RPMI8226 (cell line): ENCODE results near the gene ASMT.
"Not testable (repeated sequence)": the region's sequence is repeated elsewhere in the genome, so short reads cannot be mapped to it uniquely, and the experiment has no call there.

Source experiments
- DNase-seq: peaks from one replicate; pipeline ENCODE4 v3.0.0-alpha.2; 2015

ASMT gene

DNA sequence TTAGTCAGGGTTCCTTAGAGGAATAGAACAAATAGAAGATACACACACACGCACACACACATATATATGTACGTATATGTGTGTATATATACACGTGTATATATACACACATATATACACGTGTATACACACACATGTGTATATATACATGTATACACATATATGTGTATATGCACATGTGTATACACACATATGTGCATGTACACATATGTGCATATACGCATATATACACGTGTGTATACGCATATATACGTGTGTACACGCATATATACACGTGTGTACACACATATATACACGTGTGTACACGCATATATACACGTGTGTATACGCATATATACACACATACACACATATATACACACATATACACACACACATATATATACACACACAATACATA lies 41.5 kb downstream of the ASMT start:
- no peak for DNase-seq

GRCh38 chrX:1657367-1658070 lies 42.7 kb downstream of the ASMT start:
- DNase-seq, result peak; percentile 29

DNA sequence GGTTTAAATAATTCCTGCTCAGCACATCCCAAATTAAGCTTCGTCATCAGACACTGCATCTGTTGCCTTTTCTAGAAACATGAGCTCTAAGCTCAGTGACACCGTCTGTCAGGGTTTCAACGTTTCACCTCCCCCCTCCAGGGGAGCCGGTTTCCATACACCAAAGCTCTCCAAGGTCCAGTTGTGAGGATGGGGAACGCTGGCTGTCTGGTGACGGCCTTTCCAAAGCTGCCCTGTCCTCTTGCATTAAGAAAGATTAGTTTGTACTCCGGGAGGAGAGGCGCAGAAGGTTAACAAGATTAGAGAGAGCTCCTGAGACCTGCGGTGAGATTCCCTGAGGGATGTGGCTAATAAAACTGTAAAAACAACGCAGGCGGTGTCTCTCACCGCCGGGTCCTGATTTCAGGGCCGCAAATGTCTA lies 43.2 kb downstream of the ASMT start:
- no peak for DNase-seq

DNA sequence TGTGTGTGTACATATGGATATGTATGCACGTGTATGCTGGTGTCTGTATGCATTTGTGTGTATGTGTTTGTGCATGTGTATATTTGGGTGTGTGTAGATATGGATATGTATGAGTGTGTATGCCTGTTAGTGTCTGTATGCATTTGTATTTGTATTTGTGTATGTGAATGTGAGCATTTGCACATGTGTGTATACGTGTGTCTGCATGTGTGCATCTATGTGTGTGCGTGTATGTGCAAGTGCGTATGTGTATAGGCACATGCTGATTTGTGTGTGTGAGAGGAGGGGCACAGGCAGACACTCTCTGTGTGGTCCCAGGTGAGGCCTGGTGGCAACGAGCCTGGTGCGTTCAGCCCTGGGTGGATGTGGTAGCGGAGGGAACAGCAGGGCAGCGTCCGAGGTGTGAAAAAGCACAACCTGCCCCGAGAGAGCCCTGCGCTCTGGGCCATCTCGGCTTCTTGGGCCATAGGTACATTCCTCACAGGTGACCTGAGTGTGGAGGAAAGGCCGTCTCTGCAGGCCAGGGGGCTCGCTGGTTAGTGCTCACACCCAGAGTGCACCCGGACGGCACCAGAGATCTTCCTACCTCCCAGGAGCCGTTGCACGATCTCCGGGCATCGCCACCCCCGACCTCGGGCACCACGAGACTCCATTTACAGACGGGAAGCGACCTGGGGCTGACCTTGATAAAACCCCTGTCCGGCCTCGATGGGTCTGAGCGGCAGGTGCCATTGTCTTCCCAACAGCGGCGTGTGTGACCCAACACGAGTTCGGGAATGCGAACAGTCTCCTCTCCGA lies 45.0 kb downstream of the ASMT start:
- no peak for DNase-seq

- peak; percentile 37 for DNase-seq
These were observed 46.4 kb downstream of the ASMT start for GRCh38 chrX:1661048-1661921.

GRCh38 chrX:1661922-1662221 lies 47.0 kb downstream of the ASMT start:
- no peak for DNase-seq

DNA sequence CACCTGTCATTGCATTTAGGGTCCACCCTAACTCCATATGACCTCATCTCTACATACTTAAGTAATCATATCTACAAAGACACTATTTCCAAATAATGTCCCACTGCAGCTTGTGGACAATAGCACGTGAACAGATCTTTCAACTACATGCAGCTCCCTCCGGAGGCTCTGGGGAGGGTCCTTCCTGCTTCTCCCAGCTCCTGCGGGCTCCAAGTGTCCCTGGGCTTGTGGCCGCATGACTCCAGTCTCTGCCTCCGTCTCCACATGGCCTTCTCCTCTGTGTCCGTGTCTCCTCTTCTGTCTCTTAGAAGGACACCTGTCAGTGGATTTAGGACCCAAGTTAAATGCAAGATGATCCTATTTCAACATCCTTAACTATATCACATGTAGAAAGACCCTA lies 52.7 kb downstream of the ASMT start:
- DNase-seq, result no peak

DNA sequence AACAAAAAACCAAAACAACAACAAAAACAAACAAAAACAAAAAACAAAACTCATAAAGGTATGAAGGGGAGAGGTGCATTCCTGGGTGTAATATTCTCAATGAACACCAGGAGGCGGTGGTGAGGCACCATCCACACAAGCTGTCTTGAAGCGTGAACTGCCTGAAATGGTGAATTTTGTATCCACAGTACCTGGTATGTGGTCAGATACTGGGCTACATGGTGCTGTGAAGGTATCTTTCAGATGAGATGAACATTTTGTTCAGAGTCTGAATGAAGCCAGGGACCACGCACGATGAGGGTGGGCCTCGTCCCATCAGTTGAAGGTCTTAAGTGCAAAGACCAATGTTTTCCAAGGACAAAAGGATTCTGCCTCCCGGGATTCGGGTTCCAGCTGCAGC lies 58.5 kb downstream of the ASMT start:
- DNase-seq, result peak; percentile 56

GRCh38 chrX:1676866-1677265 lies 62.0 kb downstream of the ASMT start:
- no peak for DNase-seq

- no peak for DNase-seq
These were observed 64.4 kb downstream of the ASMT start for GRCh38 chrX:1679238-1679637.

DNA sequence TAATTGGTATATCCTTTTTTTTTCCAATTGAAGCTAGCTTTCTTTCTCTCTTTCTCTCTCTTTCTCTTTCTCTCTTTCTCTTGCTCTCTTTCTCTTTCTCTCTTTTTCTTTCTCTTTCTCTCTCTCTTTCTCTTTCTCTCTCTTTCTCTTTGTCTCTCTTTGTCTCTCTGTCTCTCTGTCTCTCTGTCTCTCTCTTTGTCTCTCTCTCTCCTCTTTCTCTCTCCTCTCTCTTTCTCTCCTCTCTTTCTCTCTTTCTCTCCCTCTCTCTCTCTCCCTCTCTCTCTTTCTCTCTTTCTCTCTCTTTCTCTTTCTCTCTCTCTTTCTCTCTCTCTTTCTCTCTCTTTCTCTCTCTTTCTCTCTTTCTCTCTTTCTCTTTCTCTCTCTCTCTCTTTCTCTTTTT lies 66.6 kb downstream of the ASMT start:
- DNase-seq, result no peak

GRCh38 chrX:1681856-1682255 lies 67.0 kb downstream of the ASMT start:
- not testable (repeated sequence) for DNase-seq

- DNase-seq, result not testable (repeated sequence)
These were observed 67.6 kb downstream of the ASMT start for GRCh38 chrX:1682501-1682900.

- not testable (repeated sequence) for DNase-seq
These were observed 70.0 kb downstream of the ASMT start for GRCh38 chrX:1684883-1685282.

DNA sequence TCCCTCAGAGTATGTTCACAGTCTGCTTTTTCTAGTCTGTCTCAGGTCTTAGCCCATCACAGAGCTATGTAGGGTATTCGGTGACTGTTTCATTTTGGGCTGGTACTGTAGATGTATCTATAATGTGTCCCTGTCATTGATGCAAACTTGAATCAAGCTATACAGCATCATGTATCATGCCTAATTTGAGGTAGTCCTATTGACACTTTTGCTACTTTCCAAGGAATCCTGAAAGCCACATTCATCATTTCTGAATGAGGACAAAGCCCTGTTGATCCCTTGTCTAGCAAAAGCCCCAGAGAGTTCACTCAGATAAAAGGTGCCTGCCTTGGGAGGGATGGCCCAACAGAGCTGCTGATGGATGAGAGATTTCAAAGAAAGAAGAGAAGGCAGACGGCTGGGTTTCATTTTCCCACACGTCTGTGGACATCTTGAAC lies 70.6 kb downstream of the ASMT start:
- not testable (repeated sequence) for DNase-seq

DNA sequence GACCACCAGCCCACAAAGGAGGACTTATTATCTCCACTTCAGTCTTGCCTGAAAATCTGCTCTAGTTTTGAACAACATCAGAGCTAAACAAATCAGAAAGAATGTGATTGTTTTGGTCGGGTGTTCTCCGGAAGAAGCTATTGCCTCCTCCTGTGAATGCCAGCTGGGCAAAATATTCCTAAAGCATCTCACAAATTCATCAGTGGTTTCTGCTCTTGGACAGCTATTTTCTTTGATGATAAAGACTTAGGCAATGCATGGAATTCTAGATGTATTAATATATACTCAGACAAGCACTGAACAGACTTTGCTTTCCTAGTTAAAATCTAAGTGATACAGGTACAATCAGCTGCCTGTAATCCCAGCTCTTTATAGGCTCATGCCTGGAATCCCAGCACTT lies 71.8 kb downstream of the ASMT start:
- DNase-seq, result no peak
